Posterior vena cava (tissue), 2 donors: ENCODE measurements around the gene CBFA2T2. TPM values are rescaled to one million over a fixed set of nuclear protein-coding genes. Genes with fewer than 3 reads are reported as not detected.
"Not testable (repeated sequence)": the region's sequence is repeated elsewhere in the genome, so short reads cannot be mapped to it uniquely, and the experiment has no call there.

Source experiments
- DNase-seq: peaks from one replicate; pipeline ENCODE4 v3.0.0-alpha.2; 2020; ENCODE audit warnings: low spot score
- intact Hi-C, 2 donors: fragments of 100-400 bp; cut with DNase I; formaldehyde crosslinking; loops; one replicate each; pipeline versions ENCODE4 v1.14.1 to v1.14.2; 2022 to 2023
- total RNA-seq, 2 donors: library from RNA; stranded (reverse); fragmentation: NEBNext Ultra II Directional; extraction: Animal tissue kit (Norgen Biotek cat#: 25700); gene quantifications; one replicate each; pipeline ENCODE4 v1.2.1, GENCODE V29; 2021
- donor health status: DM: yes; HTN: yes; CAD: no.
- donor health status: DM: yes; HTN: yes; CAD: no.

The CBFA2T2 gene
- total RNA-seq, 2 donors from 2014 or later, result 11.0 to 12.0 TPM

DNA sequence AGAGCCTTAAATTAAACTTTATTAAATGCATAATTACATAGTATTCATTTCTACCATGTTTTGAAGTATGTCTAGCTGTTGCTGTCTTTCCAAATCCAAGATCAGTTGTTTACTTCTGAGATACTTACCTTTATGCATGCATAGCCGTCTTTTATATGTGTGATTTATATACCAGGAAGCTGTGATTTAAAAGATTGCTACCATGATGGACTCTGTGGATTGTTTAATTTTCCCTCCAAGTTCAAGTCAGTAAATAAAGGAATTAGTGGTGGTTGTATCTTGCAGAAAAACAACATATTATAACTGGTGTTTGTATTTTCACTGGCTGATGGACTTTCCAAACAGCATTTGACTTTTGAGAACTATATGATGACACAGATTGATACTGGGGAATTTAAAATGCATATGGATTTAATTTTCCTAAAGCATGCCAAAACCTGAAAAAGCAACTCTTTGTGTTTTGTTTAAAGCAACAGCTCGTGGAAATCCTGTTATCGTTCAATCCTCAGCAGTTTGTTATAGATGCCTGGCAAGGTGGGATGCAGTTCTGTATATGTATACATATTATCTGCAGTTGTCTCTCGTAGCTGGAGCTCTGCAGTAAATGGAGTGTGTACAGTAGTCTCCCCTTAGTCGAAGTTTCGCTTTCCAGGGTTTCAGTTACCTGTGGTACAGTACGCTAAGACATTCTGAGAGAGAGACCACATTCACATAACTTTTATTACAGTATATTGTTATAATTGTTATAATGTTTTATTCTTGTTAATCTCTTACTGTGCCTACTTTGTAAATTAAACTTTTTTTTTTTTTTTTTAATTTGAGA, 77.1 kb downstream of the CBFA2T2 start:
- no peak for DNase-seq
- intact Hi-C loops, result no loop called here

GRCh38 chr20:33567949-33568348, 78.1 kb downstream of the CBFA2T2 start:
- intact Hi-C loops, result no loop called here
- DNase-seq, result no peak

DNA sequence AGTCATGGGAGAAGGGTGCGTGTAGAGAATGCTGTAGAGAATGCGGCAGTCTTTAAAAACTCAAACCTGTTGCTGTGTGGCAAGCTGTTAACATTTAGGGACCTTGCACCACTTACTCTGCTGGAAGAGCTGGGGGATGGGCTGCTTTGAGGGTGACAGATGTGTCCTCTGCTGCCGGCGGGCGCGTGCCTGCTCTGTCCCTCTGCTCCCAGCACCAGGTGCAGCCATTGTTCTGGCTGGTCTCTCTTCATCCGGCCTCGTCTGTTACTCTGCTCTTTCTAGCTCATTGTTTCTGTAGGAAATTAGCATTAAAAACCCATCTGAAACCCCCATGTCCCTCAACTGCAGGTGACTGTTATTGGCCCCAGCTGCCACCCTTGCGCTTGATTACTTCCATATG, 78.5 kb downstream of the CBFA2T2 start:
- intact Hi-C loops, result no loop called here
- DNase-seq, result no peak

DNA sequence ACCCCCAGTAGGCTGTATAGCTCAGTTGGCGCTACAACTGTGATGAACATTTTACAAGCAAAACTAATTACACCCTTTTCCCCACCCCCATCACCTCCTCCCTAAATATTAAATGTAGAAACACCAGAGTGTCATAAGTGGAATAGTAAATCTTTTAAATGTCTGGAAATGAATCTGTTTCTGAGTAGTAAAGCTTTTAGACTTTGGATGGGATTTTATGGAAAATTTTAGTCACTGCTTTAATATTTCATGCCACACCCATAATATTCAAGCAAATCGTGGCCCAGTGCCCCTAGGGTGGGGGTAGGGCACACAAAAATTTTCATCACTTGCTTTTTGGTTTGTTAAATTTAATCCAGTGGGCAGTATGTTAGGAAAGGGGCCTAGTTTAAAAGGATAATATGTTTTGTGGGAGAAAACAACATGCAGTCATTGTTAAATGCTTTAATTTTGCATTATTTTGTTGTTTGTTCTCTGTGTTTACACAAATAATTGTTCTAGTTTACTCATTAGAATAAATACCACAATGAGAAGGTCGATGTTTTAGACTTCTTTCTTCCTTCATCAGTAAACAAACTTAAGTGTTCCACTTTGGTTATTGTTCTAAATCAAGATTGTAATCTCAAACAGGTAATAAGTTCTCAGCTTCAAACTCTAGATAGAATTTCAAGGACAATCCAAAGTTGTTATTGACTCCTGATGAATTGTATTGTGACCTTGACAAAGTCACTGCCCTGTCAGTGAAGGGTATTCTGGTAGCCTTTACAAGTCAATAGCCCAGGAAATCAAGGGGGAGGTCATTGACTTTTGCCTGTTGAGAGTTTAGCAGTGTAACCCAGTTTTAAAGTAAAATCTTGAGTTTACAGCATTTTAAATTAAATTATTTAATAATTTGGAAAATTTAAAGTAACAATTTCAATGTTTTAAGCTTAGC, 79.2 kb downstream of the CBFA2T2 start:
- DNase-seq, result no peak
- intact Hi-C loops, result no loop called here

DNA sequence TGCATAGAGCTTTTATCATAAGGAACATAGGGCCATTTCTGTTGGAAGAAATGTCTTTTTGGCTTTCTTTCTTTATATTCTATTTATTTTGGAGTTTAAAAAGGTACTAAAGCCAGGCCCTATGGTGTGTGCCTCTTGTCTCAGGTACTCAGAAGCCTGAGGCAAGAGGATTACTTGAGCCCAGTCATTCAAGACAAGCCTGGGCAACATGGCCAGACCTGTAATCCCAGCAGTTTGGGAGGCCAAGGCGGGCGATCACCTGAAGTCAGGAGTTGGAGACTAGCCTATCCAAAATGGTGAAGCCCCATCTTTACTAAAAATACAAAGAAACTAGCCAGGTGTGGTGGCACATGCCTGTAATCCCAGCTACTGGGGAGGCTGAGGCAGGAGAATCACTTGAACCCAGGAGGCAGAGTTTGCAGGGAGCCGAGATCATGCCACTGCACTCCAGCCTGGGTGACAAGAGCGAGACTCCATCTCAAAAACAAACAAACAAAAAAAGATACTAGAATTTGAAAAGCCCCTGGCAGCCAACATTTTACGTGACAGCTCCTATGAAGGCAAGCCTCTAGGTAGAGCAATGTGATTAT, 80.0 kb downstream of the CBFA2T2 start:
- intact Hi-C loops, result no loop called here
- DNase-seq, result no peak

DNA sequence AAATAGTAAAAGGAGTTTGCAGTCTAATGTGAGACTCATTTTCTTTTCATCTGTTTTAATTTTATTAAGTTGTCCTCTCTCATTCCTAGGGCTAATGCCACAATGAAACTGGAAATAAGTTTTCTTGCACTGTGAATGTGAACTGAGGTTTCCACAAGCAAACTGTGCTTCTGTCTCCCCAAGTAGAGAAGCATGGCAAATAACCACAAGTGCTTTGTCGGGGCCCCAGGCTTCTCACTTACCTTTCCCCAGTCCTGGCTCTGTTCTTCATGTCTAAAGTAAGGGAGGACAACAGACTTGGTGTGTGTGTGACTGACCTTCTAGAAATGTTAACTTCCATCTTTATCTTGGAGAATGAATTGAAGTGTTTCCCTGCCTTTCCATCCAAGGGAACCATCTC, 80.8 kb downstream of the CBFA2T2 start:
- DNase-seq, result no peak
- intact Hi-C loops, result no loop called here

- intact Hi-C loops, DNase-seq: not testable (repeated sequence)
These were observed 83.4 kb downstream of the CBFA2T2 start for GRCh38 chr20:33573268-33573667.

DNA sequence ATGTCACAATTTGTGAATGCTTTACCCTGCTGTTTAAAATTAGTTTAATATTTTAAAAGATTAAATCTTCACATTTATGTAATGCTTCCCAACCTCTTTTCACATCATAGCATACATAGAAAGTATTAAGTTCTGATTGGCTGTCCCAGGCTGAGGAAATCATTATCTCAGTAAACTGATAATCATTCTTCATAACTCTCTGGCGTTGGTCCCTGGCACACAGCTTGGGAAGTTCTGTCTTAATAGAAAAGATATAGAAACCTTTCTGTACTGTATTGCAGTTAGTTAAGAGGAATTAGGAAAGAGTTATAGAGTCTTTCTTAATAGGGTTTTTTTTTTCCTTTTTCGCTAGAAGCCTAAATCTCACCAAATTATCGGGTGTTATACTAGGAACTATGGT, 85.4 kb downstream of the CBFA2T2 start:
- no peak for DNase-seq
- intact Hi-C loops, result no loop called here

DNA sequence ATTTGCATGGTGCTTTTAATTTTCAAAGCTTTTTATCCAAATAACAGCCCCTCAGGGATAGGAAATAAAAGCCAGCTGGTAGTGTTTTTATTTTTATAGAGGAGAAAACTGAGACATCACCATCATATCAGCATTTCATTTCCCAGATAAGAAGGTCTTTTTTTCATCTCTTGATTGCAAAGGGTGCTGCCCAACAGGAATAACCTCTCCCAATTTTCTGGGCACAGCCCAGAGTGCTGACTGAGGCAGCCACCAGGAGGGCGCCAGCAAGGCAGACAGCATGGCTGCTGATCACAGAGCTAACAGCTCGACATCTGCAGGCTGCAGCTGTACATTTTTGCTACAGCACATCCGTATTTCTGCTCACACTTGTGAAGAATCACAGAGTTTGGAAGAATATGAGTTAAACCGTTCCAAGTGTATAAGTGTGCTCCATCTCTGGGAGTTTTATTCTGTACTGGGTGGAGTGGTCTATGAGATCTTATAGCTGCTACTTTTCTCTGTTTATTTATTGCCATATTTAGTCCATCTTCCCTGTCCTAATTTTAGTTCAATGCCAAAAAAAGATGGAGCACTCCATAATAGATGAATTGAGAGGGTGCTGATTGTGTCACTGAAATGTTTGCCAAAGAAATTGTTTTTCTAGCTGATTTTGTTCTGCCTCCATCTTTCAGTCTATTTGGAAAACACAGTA, 86.7 kb downstream of the CBFA2T2 start:
- intact Hi-C loops, result no loop called here
- DNase-seq, result no peak

DNA sequence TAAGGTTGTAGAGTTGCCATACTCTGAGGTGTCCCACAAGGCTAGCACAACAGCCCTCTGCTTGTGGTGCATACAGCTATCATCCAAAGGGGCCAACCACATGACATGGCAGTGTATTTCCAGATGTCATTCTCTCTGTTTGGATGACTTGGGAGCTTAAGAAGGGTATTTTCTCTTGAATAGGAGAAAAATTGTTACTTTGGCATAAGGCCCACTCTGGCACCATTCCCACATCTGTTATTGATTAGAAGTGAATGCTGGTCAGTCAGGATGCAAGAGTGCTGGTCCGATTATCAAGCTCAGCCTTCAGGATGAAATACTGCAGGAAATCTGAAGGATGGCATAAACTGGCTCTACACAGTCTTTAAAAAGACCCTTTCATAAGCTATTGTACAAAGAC, 88.6 kb downstream of the CBFA2T2 start:
- intact Hi-C loops, result no loop called here
- no peak for DNase-seq

DNA sequence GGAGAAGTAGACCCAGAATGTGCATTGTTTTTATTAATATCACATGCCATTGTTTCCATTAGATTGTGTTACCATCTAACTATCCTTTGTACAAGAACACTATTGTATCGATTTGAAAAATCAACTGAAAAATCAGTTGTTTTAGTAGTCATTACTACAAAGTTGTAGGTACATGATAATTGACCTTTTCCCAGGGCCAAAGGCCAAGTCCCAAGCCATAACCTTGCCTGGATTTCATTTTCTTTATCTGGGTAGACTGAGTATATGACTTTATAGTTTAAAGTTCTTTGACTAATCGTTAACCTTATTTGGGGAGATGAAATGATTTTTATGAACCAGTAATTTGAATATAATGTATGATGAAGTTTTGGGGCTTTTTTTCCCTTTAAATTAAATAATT, 93.2 kb downstream of the CBFA2T2 start:
- intact Hi-C loops, result no loop called here
- DNase-seq, result no peak

- intact Hi-C loops, result no loop called here
- no peak for DNase-seq
These were observed 95.1 kb downstream of the CBFA2T2 start for GRCh38 chr20:33584976-33585375.

GRCh38 chr20:33585413-33585812, 95.5 kb downstream of the CBFA2T2 start:
- DNase-seq, result no peak
- intact Hi-C loops, result no loop called here

GRCh38 chr20:33589059-33589458, 99.2 kb downstream of the CBFA2T2 start:
- DNase-seq, result no peak
- intact Hi-C loops, result no loop called here

- intact Hi-C loops, DNase-seq: not testable (repeated sequence)
These were observed 102.0 kb downstream of the CBFA2T2 start for GRCh38 chr20:33591901-33592300.

DNA sequence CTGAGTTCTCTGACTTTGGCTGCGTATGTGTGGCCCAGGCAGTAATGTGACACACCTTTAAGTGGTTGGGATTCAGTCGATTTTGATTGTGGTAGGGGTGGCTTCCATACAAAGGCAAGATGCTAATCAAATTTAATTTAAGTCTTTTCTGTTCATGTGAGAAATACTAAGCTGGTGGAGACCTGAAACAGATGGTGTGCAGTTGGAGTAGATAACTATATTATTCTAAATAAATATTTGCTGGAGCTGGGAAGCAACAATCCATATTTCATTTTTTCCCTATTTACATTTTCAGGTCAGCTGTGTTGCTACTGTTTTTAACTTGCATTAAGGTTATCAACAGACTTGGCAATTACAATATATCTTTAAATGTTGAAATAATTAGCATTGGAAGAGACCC, 104.8 kb downstream of the CBFA2T2 start:
- intact Hi-C loops, result no loop called here

DNA sequence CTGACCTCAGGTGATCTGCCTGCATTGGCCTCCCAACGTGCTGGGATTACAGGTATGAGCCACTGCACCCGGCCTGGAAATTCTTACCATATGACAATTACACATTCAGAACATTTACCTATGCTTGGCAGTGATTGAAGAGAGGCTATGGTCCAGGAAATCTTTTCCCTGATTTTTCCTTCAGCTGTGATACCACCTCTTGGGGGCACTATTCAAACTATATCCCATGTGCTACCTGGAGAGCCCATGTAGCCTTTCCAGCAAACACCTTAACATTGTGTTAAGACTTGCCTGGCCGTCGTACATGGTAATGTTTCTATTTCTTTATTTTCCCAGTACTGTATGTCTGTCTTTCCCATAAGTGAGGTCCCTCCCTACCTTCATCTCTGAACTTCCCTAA, 110.5 kb downstream of the CBFA2T2 start:
- intact Hi-C loops, result no loop called here
- no peak for DNase-seq

More for the DNA sequence above, 104.8 kb downstream of the CBFA2T2 start:
- no peak for DNase-seq

- intact Hi-C loops, result no loop called here
- DNase-seq, result no peak
These were observed 111.1 kb downstream of the CBFA2T2 start for GRCh38 chr20:33600981-33601380.

- no peak for DNase-seq
- intact Hi-C loops, result no loop called here
These were observed 112.0 kb downstream of the CBFA2T2 start for GRCh38 chr20:33601861-33602260.
